SHP77 (cell line): ENCODE measurements around the gene SLC44A3.
"Not testable (repeated sequence)": the region's sequence is repeated elsewhere in the genome, so short reads cannot be mapped to it uniquely, and the experiment has no call there.

Experiments used
- DNase-seq, 2 experiments: peaks; one replicate each; lab custom pipeline; 2025; lab: John Stamatoyannopoulos, UW

The SLC44A3 gene

GRCh38 chr1:94936861-94937620 is 116.9 kb downstream of the SLC44A3 start:
- no peak for DNase-seq

DNA sequence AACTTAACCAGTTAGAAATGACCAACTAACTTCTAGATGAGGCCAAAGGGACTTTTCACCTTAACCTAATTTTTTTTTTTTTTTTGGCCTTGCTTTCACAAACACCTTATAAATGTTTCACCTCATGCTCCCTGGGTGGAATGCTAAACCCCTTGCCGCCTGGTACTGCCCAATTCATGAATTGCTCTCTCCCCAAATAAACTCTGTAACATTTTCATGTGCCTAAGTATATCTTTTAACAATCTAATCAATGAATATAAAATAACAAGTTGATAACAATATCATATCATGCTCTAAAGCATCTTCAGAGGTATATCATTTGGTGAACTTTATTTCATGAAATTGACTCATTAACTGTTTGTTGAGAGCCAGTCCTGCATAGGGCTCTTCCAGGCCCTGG is 117.7 kb downstream of the SLC44A3 start:
- DNase-seq: no peak

- DNase-seq: no peak
Measured at GRCh38 chr1:94940738-94941137, 120.6 kb downstream of the SLC44A3 start.

DNA sequence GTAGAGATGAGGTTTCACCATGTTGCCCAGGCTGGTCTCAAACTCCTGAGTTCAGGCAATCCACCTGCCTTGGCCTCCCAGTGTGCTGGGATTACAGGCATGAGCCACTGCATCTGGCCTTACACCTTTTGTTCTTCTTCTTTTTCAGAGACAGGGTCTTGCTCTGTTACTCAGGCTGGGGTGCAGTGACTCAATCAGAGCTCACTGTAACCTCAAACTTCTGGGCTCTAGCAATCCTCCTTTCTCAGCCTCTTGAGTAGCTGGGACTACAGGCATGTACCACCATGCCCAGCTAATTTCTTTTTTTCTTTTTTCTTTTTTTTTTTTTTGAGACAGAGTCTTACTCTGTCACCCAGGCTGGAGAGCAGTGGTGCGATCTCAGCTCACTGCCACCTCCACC is 121.3 kb downstream of the SLC44A3 start:
- DNase-seq: not testable (repeated sequence)

DNA sequence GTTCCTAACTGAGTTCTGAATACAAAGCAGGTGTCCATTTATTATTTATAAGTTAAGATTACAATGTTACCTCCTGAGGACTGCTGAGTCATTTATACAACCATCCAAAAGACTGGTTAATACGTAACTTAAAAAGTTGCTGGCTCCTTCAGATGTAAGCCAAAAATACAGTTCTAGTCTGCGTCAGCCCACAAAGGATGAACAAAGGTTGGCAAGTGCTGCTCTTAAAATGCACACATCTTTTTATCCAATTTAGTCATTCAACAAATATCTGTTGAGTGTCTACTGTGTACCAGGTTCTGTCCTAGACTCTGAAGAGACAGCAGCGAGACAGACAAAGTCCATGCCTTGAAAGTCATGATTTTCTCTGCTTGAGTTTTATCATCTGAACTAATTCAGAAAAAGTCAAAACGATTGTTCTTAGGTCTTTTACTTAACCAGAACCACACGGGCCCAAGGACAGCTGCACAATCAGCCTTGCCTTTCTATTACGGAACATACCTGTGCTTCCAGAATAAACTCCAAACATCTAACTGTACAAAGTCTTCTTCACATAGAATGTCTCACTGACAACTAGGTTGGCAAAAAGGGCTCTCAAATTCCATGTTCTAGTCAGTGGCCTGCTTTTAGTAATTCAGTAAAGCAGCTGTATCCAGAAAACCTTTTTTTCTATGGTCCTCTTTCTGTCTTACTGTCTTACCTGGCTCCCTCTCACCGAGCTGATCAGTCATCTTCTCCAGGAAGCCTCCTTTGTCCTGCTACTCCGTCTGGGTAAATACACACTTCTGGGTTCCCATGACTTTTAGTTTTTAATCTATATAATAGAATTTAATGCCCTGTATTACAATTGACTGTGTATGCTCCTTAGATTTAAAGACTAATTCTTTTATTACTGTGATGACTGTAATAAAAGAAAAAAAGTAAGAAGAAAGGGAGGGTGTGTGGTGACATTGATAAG is 122.3 kb downstream of the SLC44A3 start:
- DNase-seq: no peak
